PC-3 (cell line): ENCODE measurements around the gene TBC1D9.

Source experiments
- CTCF ChIP-seq: fragments of 300-600 bp; sonication (generic); conservative IDR thresholded peaks from 2 replicates; pipeline ENCODE4 v1.5.1; 2017; ENCODE audit warnings: antibody characterized with exemption, low read depth, mild to moderate bottlenecking, low read length
- EZH2phosphoT487 ChIP-seq: fragments of 300-600 bp; sonication (generic); IDR thresholded peaks from 2 replicates; pipeline ENCODE4 v1.6.1; 2018; ENCODE audit warnings: mild to moderate bottlenecking, antibody characterized with exemption, low read length, borderline replicate concordance

- TF ChIP-seq CTCF (no peak), EZH2phosphoT487 (no peak)
Measured at GRCh38 chr4:140604544-140604943, 151.6 kb downstream of the TBC1D9 start.
